Gastroesophageal sphincter (tissue), 4 donors: ENCODE measurements around the gene RAB2B. TPM values are rescaled to one million over a fixed set of nuclear protein-coding genes. Genes with fewer than 3 reads are reported as not detected.
A peak's percentile ranks its signal among the peaks of the same experiment; 100 is the strongest.

Experiments used
- ATAC-seq: fragments of 150-250 bp; one replicate; pipeline ENCODE4 v1.9.1; 2016; ENCODE audit warnings: mild to moderate bottlenecking, moderate library complexity
- H3K27ac ChIP-seq, 4 donors: fragments of 200-600 bp; sonication (generic) in 3 of 4; 1 replicate in 3 of 4; 2 replicates in 1 of 4; pipeline ENCODE4 v1.5.1; 2016 to 2019
- H3K27me3 ChIP-seq: fragments of 200-600 bp; sonication (generic); one replicate; pipeline ENCODE4 v1.5.1; 2019
- H3K36me3 ChIP-seq, 2 donors: fragments of 200-600 bp; sonication (generic); one replicate each; pipeline ENCODE4 v1.5.1; 2019; ENCODE audit warnings: control low read depth in 1 of 2
- H3K4me1 ChIP-seq, 3 donors: fragments of 200-600 bp; sonication (generic); 1 replicate in 2 of 3; 2 replicates in 1 of 3; pipeline ENCODE4 v1.5.1; 2016 to 2019; ENCODE audit warnings: control low read depth in 2 of 3
- H3K4me3 ChIP-seq, 2 donors: fragments of 200-600 bp; sonication (generic); one replicate each; pipeline ENCODE4 v1.5.1; 2019; ENCODE audit warnings: mild to moderate bottlenecking in 1 of 2, moderate library complexity in 1 of 2
- H3K9me3 ChIP-seq, 3 donors: fragments of 200-600 bp; sonication (generic); one replicate each; pipeline ENCODE4 v1.5.1; 2017 to 2019; ENCODE audit warnings: control low read depth in 2 of 3
- CTCF ChIP-seq, 4 experiments: fragments of 200-600 bp in 2 of 4; fragments of 450-650 bp in 2 of 4; sonication (generic) in 1 of 4; IDR thresholded peaks; one replicate each; pipeline ENCODE4 v1.5.1; 2017 to 2019; ENCODE audit warnings: antibody characterized with exemption in 4 of 4, mild to moderate bottlenecking in 2 of 4, moderate library complexity in 2 of 4
- EP300 ChIP-seq: sonication (generic); formaldehyde crosslinking; IDR thresholded peaks from one replicate; pipeline ENCODE4 v1.6.1; 2017; ENCODE audit warnings: antibody characterized with exemption, mild to moderate bottlenecking
- POLR2A ChIP-seq, 2 donors: fragments of 450-650 bp; IDR thresholded peaks; one replicate each; pipeline ENCODE4 v1.6.1; 2017; ENCODE audit warnings: antibody characterized with exemption in 2 of 2, mild to moderate bottlenecking in 2 of 2, moderate library complexity in 1 of 2
- POLR2AphosphoS5 ChIP-seq: sonication (generic); formaldehyde crosslinking; IDR thresholded peaks from one replicate; pipeline ENCODE4 v1.6.1; 2017; ENCODE audit warnings: antibody characterized with exemption
- WGBS, 2 donors: methylation state at CpG; one replicate each; pipeline ENCODE4 v1.1.5; 2018; ENCODE audit warnings: low coverage in 1 of 2; 5-methylcytosine and 5-hydroxymethylcytosine counted together
- total RNA-seq, 4 donors: library from RNA; depleted of rRNA; stranded (reverse); fragments of >200 nt; gene quantifications; one replicate each; pipeline ENCODE4 v1.1.0, GENCODE V29; 2016

RAB2B gene
- total RNA-seq, 4 donors from 2014 or later = 28.3 to 44.8 (median 29.7) TPM

GRCh38 chr14:21510735-21511657, 34.2 kb upstream of the RAB2B start, which contains the start of gene METTL3:
Gene METTL3, minus strand, starts transcription at chr14:21511340. Its CDS starts 117 bp downstream, at chr14:21511223.
- ATAC-seq = peak; percentile 100
- 0 to 1% methylated on average over 5 to 14 of the region's 53 CpGs for WGBS, 2 donors
- Histone ChIP-seq H3K4me3 (peak within 1 kb of the TSS; percentile 70 to 75), H3K9me3 (no peaks in the 10 kb centered on the region), H3K36me3 (peaks cover 0 to 8% of the 10 kb centered on the region in 2 donors), H3K27me3 (no peaks in the 10 kb centered on the region), H3K4me1 (peaks cover 0 to 39% (median 12%) of the 10 kb centered on the region in 3 donors), H3K27ac (peak within 1 kb of the TSS; percentile 55 to 93 (median 82))
- TF ChIP-seq EP300 = no peak
- peak; percentile 88 for TF ChIP-seq POLR2AphosphoS5
- no peak for TF ChIP-seq CTCF (IDR thresholded peaks at IDR 0.05)
- peak; percentile 17 to 27 for TF ChIP-seq POLR2A (IDR thresholded peaks at IDR 0.05)

GRCh38 chr14:21509432-21510143, 32.8 kb upstream of the RAB2B start:
- 78 to 84% methylated on average over 6 of the region's 6 CpGs for WGBS, 2 donors
- no peak overlapping the region for H3K4me3 ChIP-seq
- no peaks in the 10 kb centered on the region for H3K27me3 ChIP-seq
- no peak overlapping the region for H3K27ac ChIP-seq
- TF ChIP-seq POLR2AphosphoS5 (no peak), POLR2A (IDR thresholded peaks at IDR 0.05) (no peak), EP300 (no peak), CTCF (IDR thresholded peaks at IDR 0.05) (no peak)
- peaks cover 0 to 8% of the 10 kb centered on the region in 2 donors for H3K36me3 ChIP-seq
- peaks cover 0 to 44% (median 12%) of the 10 kb centered on the region in 3 donors for H3K4me1 ChIP-seq
- H3K9me3 ChIP-seq = no peaks in the 10 kb centered on the region
- ATAC-seq = no peak

GRCh38 chr14:21506557-21506956, 29.8 kb upstream of the RAB2B start:
- H3K4me1 ChIP-seq = peaks cover 0 to 43% (median 12%) of the 10 kb centered on the region in 3 donors
- H3K27me3 ChIP-seq = no peaks in the 10 kb centered on the region
- 97 to 100% methylated on average over 2 of the region's 2 CpGs for WGBS, 2 donors
- H3K9me3 ChIP-seq = no peaks in the 10 kb centered on the region
- no peak overlapping the region for H3K4me3 ChIP-seq
- TF ChIP-seq POLR2A (IDR thresholded peaks at IDR 0.05) (no peak), CTCF (IDR thresholded peaks at IDR 0.05) (no peak), EP300 (no peak), POLR2AphosphoS5 (no peak)
- no peak overlapping the region for H3K27ac ChIP-seq
- peaks cover 0 to 29% of the 10 kb centered on the region in 2 donors for H3K36me3 ChIP-seq
- no peak for ATAC-seq

GRCh38 chr14:21505012-21505553, 28.3 kb upstream of the RAB2B start:
- peaks cover 0 to 36% (median 9%) of the 10 kb centered on the region in 3 donors for H3K4me1 ChIP-seq
- H3K9me3 ChIP-seq = no peaks in the 10 kb centered on the region
- H3K4me3 ChIP-seq = no peak overlapping the region
- TF ChIP-seq POLR2A (IDR thresholded peaks at IDR 0.05) = no peak
- no peak for TF ChIP-seq EP300
- no peak for TF ChIP-seq POLR2AphosphoS5
- no peak for TF ChIP-seq CTCF (IDR thresholded peaks at IDR 0.05)
- no peaks in the 10 kb centered on the region for H3K27me3 ChIP-seq
- no peak overlapping the region for H3K27ac ChIP-seq
- no peak for ATAC-seq
- peaks cover 0 to 44% of the 10 kb centered on the region in 2 donors for H3K36me3 ChIP-seq
